Measurements from ENCODE around the gene MCAM.

DNA sequence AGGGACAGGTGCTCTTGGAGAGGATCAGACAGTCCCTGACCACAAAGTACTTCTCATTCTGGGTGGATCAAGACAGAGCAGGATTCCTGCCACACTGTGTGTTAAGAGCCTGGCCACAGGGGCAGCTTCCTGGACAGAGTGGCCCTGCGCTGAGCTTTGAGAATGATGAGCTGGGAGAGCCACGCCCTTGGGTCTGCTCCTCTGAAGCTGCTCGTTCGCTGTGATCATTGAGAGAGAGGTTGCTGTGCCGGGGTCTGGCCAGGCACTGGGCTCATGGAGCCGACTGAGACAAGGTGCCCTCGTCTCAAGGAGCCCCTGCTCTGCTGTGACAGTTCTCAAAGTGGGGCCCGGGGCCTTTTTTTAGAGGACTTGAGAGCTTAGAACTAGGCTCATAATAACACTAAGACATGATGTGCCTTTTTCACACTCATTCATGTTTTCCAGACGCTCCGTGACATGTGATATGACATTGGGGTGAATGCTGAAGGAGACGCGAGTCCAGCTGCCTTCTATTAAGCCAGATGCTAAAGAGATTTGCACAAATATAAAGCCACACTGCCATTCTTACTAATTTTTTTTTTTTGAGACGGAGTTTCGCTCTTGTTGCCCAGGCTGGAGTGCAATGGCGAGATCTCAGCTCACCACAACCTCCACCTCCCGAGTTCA lies 31.1 kb upstream of the MCAM start:
- TF ChIP-seq, protein P1, sequence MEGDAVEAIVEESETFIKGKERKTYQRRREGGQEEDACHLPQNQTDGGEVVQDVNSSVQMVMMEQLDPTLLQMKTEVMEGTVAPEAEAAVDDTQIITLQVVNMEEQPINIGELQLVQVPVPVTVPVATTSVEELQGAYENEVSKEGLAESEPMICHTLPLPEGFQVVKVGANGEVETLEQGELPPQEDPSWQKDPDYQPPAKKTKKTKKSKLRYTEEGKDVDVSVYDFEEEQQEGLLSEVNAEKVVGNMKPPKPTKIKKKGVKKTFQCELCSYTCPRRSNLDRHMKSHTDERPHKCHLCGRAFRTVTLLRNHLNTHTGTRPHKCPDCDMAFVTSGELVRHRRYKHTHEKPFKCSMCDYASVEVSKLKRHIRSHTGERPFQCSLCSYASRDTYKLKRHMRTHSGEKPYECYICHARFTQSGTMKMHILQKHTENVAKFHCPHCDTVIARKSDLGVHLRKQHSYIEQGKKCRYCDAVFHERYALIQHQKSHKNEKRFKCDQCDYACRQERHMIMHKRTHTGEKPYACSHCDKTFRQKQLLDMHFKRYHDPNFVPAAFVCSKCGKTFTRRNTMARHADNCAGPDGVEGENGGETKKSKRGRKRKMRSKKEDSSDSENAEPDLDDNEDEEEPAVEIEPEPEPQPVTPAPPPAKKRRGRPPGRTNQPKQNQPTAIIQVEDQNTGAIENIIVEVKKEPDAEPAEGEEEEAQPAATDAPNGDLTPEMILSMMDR (conservative IDR thresholded peaks at IDR 0.05) = no peak
- no peak for TF ChIP-seq ZFX (IDR thresholded peaks at IDR 0.05)

All from C4-2B (cell line).